IPS DF 6.9 (cell line): ENCODE data around the gene NAA10.

Source experiments
- DNase-seq: peaks from one replicate; pipeline ENCODE4 v3.0.0-alpha.2; 2013; ENCODE audit warnings: low read depth, low spot score
- H3K27ac ChIP-seq: one replicate; pipeline ENCODE4 v1.5.1; 2013; ENCODE audit warnings: low read length, control low read depth
- H3K27me3 ChIP-seq: 2 replicates; pipeline ENCODE4 v1.6.1; 2013; ENCODE audit warnings: mild to moderate bottlenecking, low read length; ENCODE audit not compliant: control insufficient read depth, insufficient read depth
- H3K36me3 ChIP-seq: 2 replicates; pipeline ENCODE4 v1.6.1; 2013; ENCODE audit warnings: low read length; ENCODE audit not compliant: control insufficient read depth, insufficient read depth
- H3K4me1 ChIP-seq: 2 replicates; pipeline ENCODE4 v1.6.1; 2013; ENCODE audit warnings: low read length; ENCODE audit not compliant: control insufficient read depth, insufficient read depth
- H3K4me3 ChIP-seq: 2 replicates; pipeline ENCODE4 v1.5.1; 2013; ENCODE audit warnings: mild to moderate bottlenecking, low read length
- H3K9me3 ChIP-seq: 2 replicates; pipeline ENCODE4 v1.6.1; 2013; ENCODE audit warnings: low read length, inconsistent platforms; ENCODE audit not compliant: control insufficient read depth, insufficient read depth
- WGBS: extraction: QIAGEN DNeasy Blood & Tissue Kit; methylation state at CpG from one replicate; pipeline ENCODE4 v1.1.7; 2013; ENCODE audit warnings: mixed read lengths, missing lambda C conversion rate; ENCODE audit not compliant: insufficient read length, insufficient coverage; 5-methylcytosine and 5-hydroxymethylcytosine counted together

NAA10 gene

GRCh38 chrX:153966283-153966688, 31.4 kb upstream of the NAA10 start:
- DNase-seq: no peak
- Histone ChIP-seq H3K36me3 (peaks cover 11% of the 10 kb centered on the region; the same call in 1 of the 2 replicates), H3K27ac (no peak overlapping the region), H3K9me3 (no peaks in the 10 kb centered on the region), H3K27me3 (no peaks in the 10 kb centered on the region), H3K4me3 (no peak overlapping the region), H3K4me1 (peaks cover 8% of the 10 kb centered on the region)
- WGBS: no CpG with 5 or more reads among the region's 15 CpGs

- no peak overlapping the region for H3K27ac ChIP-seq
- H3K4me3 ChIP-seq: no peak overlapping the region
- DNase-seq: no peak
- H3K27me3 ChIP-seq: no peaks in the 10 kb centered on the region
- H3K36me3 ChIP-seq: peaks cover 15% of the 10 kb centered on the region
- H3K9me3 ChIP-seq: no peaks in the 10 kb centered on the region
- H3K4me1 ChIP-seq: peaks cover 8% of the 10 kb centered on the region
- WGBS: no CpG with 5 or more reads among the region's 5 CpGs
Observed at GRCh38 chrX:153965406-153965805, 30.6 kb upstream of the NAA10 start.

DNA sequence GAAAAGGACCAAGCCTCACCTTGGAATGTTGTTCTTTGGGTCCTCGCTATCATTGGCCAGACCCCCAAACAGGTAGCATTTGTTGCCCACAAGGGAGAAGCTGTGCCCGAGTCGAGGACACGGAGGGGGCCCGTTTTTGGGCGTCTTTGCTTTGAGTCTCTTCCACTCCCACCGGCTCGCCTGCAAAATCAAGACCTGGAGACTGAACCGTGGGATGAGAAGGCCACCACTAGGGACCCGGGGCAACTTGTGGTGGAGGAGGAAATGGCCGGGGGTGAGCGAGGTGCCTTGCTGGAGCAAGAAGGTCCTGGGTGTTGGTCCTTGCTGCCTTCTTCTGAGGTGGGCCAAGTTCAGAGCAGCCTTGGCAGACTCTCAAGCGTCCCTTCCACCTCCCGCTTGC, 29.3 kb upstream of the NAA10 start:
- DNase-seq: no peak
- Histone ChIP-seq H3K36me3 (peaks cover 24% of the 10 kb centered on the region), H3K27ac (no peak overlapping the region), H3K9me3 (no peaks in the 10 kb centered on the region), H3K4me1 (peaks cover 7% of the 10 kb centered on the region), H3K4me3 (no peak overlapping the region), H3K27me3 (no peaks in the 10 kb centered on the region)
- WGBS: no CpG with 5 or more reads among the region's 14 CpGs

GRCh38 chrX:153963546-153963945, 28.7 kb upstream of the NAA10 start:
- H3K27ac ChIP-seq: no peak overlapping the region
- WGBS: no CpG with 5 or more reads among the region's 12 CpGs
- no peak for DNase-seq
- peaks cover 5% of the 10 kb centered on the region for H3K4me1 ChIP-seq
- H3K36me3 ChIP-seq: peaks cover 29% of the 10 kb centered on the region
- no peaks in the 10 kb centered on the region for H3K27me3 ChIP-seq
- H3K9me3 ChIP-seq: no peaks in the 10 kb centered on the region
- no peak overlapping the region for H3K4me3 ChIP-seq

DNA sequence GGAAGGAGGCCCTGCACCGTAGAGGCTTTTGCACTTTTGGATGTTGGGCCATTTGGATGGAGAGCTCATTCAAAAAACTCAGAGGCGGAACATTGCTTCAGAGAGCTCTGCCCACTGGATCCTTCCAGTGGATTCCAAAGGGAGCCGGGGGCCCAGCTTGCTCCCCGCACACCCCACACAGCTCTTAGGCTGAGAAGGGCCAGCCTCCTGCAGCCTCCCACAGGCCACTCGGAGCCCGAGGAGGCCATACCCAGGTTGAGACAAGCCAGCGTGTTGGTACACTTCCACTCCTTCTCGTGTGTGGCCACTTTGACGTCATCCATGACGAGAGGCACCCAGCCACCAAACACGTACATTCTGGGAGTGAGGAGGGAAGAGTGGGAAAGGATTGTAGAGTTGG, 26.5 kb upstream of the NAA10 start:
- H3K9me3 ChIP-seq: no peaks in the 10 kb centered on the region
- H3K4me3 ChIP-seq: no peak overlapping the region
- no peak overlapping the region for H3K27ac ChIP-seq
- DNase-seq: no peak
- H3K4me1 ChIP-seq: no peaks in the 10 kb centered on the region; the same call in 1 of the 2 replicates
- peaks cover 51% of the 10 kb centered on the region for H3K36me3 ChIP-seq
- WGBS: no CpG with 5 or more reads among the region's 11 CpGs
- H3K27me3 ChIP-seq: no peaks in the 10 kb centered on the region

- H3K4me1 ChIP-seq: no peaks in the 10 kb centered on the region
- peaks cover 56% of the 10 kb centered on the region for H3K36me3 ChIP-seq
- no peaks in the 10 kb centered on the region for H3K9me3 ChIP-seq
Observed at GRCh38 chrX:153960786-153961185, 25.9 kb upstream of the NAA10 start.

GRCh38 chrX:153960077-153960476, 25.2 kb upstream of the NAA10 start:
- no peak for DNase-seq
- Histone ChIP-seq H3K9me3 (no peaks in the 10 kb centered on the region), H3K36me3 (peaks cover 63% of the 10 kb centered on the region), H3K4me3 (no peak overlapping the region), H3K4me1 (no peaks in the 10 kb centered on the region), H3K27ac (no peak overlapping the region), H3K27me3 (no peaks in the 10 kb centered on the region)
- no CpG with 5 or more reads among the region's 16 CpGs for whole genome bisulfite sequencing

More at GRCh38 chrX:153960786-153961185, 25.9 kb upstream of the NAA10 start:
- DNase-seq: no peak
- Histone ChIP-seq H3K27me3 (no peaks in the 10 kb centered on the region), H3K27ac (no peak overlapping the region), H3K4me3 (no peak overlapping the region)
- WGBS: no CpG with 5 or more reads among the region's 22 CpGs

DNA sequence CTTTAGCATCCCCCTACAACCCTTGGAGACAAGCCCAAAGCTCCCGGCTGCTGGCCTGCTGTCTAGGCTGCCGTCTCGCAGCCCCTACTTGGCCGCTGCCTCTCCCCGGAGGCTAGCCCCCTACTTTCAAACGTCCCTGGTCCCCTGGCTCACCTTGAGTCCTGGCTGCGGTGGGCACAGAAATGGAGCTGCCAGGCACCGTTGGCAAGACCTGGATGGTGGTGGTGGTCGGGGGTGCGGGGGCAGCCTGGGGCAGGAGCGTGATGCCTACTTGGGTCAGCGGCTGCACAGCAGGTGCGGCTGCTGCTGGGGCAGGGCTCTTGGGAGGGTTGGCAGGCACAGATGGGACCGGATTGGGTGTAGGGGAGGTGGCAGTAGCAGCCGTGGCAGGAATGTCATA, 24.8 kb upstream of the NAA10 start:
- Histone ChIP-seq H3K27ac (no peak overlapping the region), H3K36me3 (peaks cover 67% of the 10 kb centered on the region), H3K9me3 (no peaks in the 10 kb centered on the region), H3K4me1 (no peaks in the 10 kb centered on the region), H3K4me3 (no peak overlapping the region), H3K27me3 (no peaks in the 10 kb centered on the region)
- DNase-seq: no peak
- no CpG with 5 or more reads among the region's 15 CpGs for WGBS

- DNase-seq: no peak
- Histone ChIP-seq H3K27ac (no peak overlapping the region), H3K9me3 (no peaks in the 10 kb centered on the region), H3K27me3 (no peaks in the 10 kb centered on the region), H3K36me3 (peaks cover 72% of the 10 kb centered on the region), H3K4me1 (no peaks in the 10 kb centered on the region), H3K4me3 (no peak overlapping the region)
- no CpG with 5 or more reads among the region's 14 CpGs for WGBS
Observed at GRCh38 chrX:153958605-153959004, 23.8 kb upstream of the NAA10 start.

GRCh38 chrX:153957224-153957623, 22.4 kb upstream of the NAA10 start:
- DNase-seq: no peak
- peaks cover 80% of the 10 kb centered on the region for H3K36me3 ChIP-seq
- H3K27me3 ChIP-seq: no peaks in the 10 kb centered on the region
- no CpG with 5 or more reads among the region's 17 CpGs for WGBS
- no peak overlapping the region for H3K4me3 ChIP-seq
- H3K27ac ChIP-seq: no peak overlapping the region
- H3K4me1 ChIP-seq: 0 out of 2 replicates have a peak, but pooled peaks cover 1% of the 10 kb centered on the region
- H3K9me3 ChIP-seq: no peaks in the 10 kb centered on the region

DNA sequence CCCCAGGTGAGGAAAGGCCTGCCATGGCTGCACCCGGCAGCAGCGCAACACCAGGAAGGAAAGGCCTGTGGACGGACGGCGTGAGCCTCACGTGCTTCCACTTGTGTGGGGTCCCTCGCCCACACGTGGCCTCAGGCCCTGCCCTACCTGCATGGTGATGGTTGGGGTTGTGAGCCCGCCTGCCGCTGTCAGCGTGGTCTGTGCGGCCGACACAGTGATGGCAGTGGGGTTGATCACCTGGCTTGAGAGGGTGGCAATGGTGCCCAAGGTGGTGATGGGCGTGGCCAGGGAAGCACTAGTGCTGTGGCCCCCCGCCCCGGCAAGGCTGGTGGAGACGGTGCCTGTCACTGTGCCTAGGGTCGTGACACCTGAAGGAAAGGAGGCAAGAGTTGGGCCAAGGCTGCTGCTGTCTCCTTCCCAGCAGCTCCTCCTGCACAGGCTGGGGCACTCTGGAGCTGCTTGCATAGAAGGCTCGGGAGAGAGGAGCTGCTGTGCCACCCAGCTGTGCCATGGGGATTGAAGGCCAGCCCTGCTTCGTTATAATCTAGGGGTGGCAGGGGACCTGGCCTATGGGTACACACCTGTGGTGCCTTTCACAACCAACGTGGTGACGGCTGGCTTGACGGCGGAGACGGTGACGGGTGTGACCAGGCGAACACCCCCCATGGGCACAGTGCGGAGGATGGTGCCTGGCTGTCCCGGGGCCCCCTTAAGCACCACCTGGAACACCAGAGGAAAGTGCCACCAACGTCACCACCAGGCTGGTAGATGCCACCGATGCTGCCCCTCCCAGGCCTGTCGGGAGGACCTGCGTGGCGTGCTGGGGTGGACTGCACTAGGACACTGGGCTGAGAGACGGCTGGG, 21.4 kb upstream of the NAA10 start:
- Histone ChIP-seq H3K36me3 (peaks cover 84% of the 10 kb centered on the region), H3K9me3 (no peaks in the 10 kb centered on the region), H3K27me3 (no peaks in the 10 kb centered on the region), H3K27ac (no peak overlapping the region), H3K4me1 (0 out of 2 replicates have a peak, but pooled peaks cover 1% of the 10 kb centered on the region), H3K4me3 (no peak overlapping the region)
- DNase-seq: no peak
- WGBS: no CpG with 5 or more reads among the region's 35 CpGs
